ENCODE data around the gene ZNF44. TPM values are rescaled to one million over a fixed set of nuclear protein-coding genes. Genes with fewer than 3 reads are reported as not detected.
A peak's percentile ranks its signal among the peaks of the same experiment; 100 is the strongest.

The ZNF44 gene
- total and polyA plus RNA-seq, 2 of the 13 experiments (the other 11 are each of a cell fraction or from before 2014, with no cell fraction given) = 6.9 to 15.7 TPM

- TF ChIP-seq GATA4 (IDR thresholded peaks at IDR 0.05; ENCODE audit: borderline replicate concordance, low read depth) (no peak), IKZF1 (IDR thresholded peaks at IDR 0.05) (no peak), MLLT10 (CRISPR knock-in tag; IDR thresholded peaks at IDR 0.05) (no peak), ZNF7 (CRISPR knock-in tag; IDR thresholded peaks at IDR 0.05) (no peak), THYN1 (CRISPR knock-in tag; IDR thresholded peaks at IDR 0.05; ENCODE audit: borderline replicate concordance, low read depth) (no peak), ZNF800 (CRISPR knock-in tag; IDR thresholded peaks at IDR 0.05) (no peak), YEATS2 (CRISPR knock-in tag; IDR thresholded peaks at IDR 0.05; ENCODE audit: borderline replicate concordance) (no peak; the same call in 1 of the 2 replicates), ZNF431 (CRISPR knock-in tag; IDR thresholded peaks at IDR 0.05; ENCODE audit: borderline replicate concordance, low read depth) (no peak), DZIP1 (CRISPR knock-in tag; IDR thresholded peaks at IDR 0.05) (no peak), MTERF4 (CRISPR knock-in tag; IDR thresholded peaks at IDR 0.05) (no peak), HOXD1 (CRISPR knock-in tag; IDR thresholded peaks at IDR 0.05) (no peak), NFATC3 (CRISPR knock-in tag; IDR thresholded peaks at IDR 0.05) (no peak), HNRNPH1 (optimal IDR thresholded peaks at IDR 0.05; ENCODE audit: low read depth, low read length) (no peak), HDAC6 (IDR thresholded peaks at IDR 0.05; ENCODE audit: low read depth, low read length) (no peak), POLR2AphosphoS2 (IDR thresholded peaks at IDR 0.05; ENCODE audit: low read depth, low read length) (no peak), NR3C1 (CRISPR knock-in tag; IDR thresholded peaks at IDR 0.05) (no peak), ZNF691 (CRISPR knock-in tag; IDR thresholded peaks at IDR 0.05; ENCODE audit: borderline replicate concordance, low read depth) (no peak), ZBTB10 (CRISPR knock-in tag; IDR thresholded peaks at IDR 0.05; ENCODE audit: borderline replicate concordance) (no peak), LBX2 (CRISPR knock-in tag; IDR thresholded peaks at IDR 0.05; ENCODE audit: borderline replicate concordance) (no peak), ZNF331 (CRISPR knock-in tag; IDR thresholded peaks at IDR 0.05) (0 out of 2 replicates have a peak, but pooled peaks have one; percentile 40)
Observed at GRCh38 chr19:12330340-12330739, 35.7 kb upstream of the ZNF44 start (continued).

Data from HepG2 (cell line).